Cardiac muscle cell (in vitro differentiated cells and primary cell): ENCODE results near the gene CCM2L. TPM values are rescaled to one million over a fixed set of nuclear protein-coding genes. Genes with fewer than 3 reads are reported as not detected.

Source experiments
- DNase-seq, 2 donors: peaks; one replicate each; pipeline versions ENCODE4 v3.0.0 to v3.0.0-alpha.2; 2010 to 2017; ENCODE audit warnings: low read depth in 1 of 2, low spot score in 1 of 2
- H3K27ac ChIP-seq: fragments of 200-600 bp; sonication (generic); 2 replicates; pipeline ENCODE4 v1.5.1; 2016
- H3K27me3 ChIP-seq: fragments of 200-600 bp; sonication (generic); 2 replicates; pipeline ENCODE4 v1.6.0; 2016; ENCODE audit warnings: control low read depth
- H3K36me3 ChIP-seq: fragments of 200-600 bp; sonication (generic); 2 replicates; pipeline ENCODE4 v1.5.1; 2016; ENCODE audit warnings: control low read depth
- H3K4me1 ChIP-seq: fragments of 200-600 bp; sonication (generic); 2 replicates; pipeline ENCODE4 v1.8.1; 2017; ENCODE audit warnings: low read depth, mild to moderate bottlenecking, mixed run types
- H3K4me3 ChIP-seq: fragments of 200-600 bp; sonication (generic); 2 replicates; pipeline ENCODE4 v1.5.1; 2016; ENCODE audit warnings: mild to moderate bottlenecking
- H3K9me3 ChIP-seq: fragments of 200-600 bp; sonication (generic); 2 replicates; pipeline ENCODE4 v1.5.1; 2017; ENCODE audit warnings: low read depth, mild to moderate bottlenecking, control low read depth
- CTCF ChIP-seq: IDR thresholded peaks from 2 replicates; pipeline ENCODE4 v1.5.1; 2012; ENCODE audit warnings: low read depth, mild to moderate bottlenecking, low read length
- polyA plus RNA-seq: library from polyadenylated mRNA; unstranded; fragments of >200 nt; fragmentation: Nextera tagmentation; extraction: Ambion mirVana; gene quantifications from 2 replicates; pipeline ENCODE4 v1.2.1, GENCODE V29; 2016
- total RNA-seq: library from RNA; depleted of rRNA; stranded (reverse); fragments of >200 nt; gene quantifications from 2 replicates; pipeline ENCODE4 v1.2.3, GENCODE V29; 2016

The CCM2L gene
- total and polyA plus RNA-seq, 2 experiments from 2014 or later, result 0.35 to 0.69 TPM

- H3K4me1 ChIP-seq, result no peaks in the 10 kb centered on the region
- H3K4me3 ChIP-seq, result no peak overlapping the region
- no peak overlapping the region for H3K27ac ChIP-seq
- no peak for TF ChIP-seq CTCF
- peaks cover 10% of the 10 kb centered on the region for H3K27me3 ChIP-seq
- no peaks in the 10 kb centered on the region for H3K9me3 ChIP-seq
- DNase-seq, result no peak
- H3K36me3 ChIP-seq, result no peaks in the 10 kb centered on the region
Measured at GRCh38 chr20:32077190-32077589, 67.0 kb downstream of the CCM2L start.

- DNase-seq, result no peak
- no peak for TF ChIP-seq CTCF
- H3K9me3 ChIP-seq, result no peaks in the 10 kb centered on the region
- no peak overlapping the region for H3K4me3 ChIP-seq
- no peaks in the 10 kb centered on the region for H3K4me1 ChIP-seq
- H3K27ac ChIP-seq, result no peak overlapping the region
- H3K36me3 ChIP-seq, result no peaks in the 10 kb centered on the region
- H3K27me3 ChIP-seq, result peaks cover 10% of the 10 kb centered on the region
Measured at GRCh38 chr20:32078322-32078721, 68.1 kb downstream of the CCM2L start.

DNA sequence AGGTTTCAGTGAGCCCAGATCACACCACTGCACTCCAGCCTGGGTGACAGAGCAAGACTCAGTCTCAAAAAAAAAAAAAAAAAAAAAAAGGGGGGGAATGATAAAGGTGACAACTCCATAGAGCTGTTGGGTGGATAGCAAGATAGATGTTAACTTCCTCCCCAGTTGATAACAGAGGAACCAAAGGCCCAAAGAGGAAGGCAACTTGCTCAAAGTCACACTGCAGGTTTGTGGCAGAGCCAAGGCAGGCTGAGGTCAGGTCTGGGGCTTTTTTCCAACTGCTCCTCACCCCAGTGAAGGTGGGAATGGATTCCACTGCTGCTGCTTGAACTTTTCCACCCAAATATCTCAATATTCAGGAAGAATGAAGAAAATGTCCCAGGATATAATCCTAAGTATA lies 68.6 kb downstream of the CCM2L start:
- Histone ChIP-seq H3K4me1 (no peaks in the 10 kb centered on the region), H3K27me3 (peaks cover 10% of the 10 kb centered on the region), H3K36me3 (no peaks in the 10 kb centered on the region), H3K27ac (no peak overlapping the region), H3K4me3 (no peak overlapping the region), H3K9me3 (no peaks in the 10 kb centered on the region)
- no peak for TF ChIP-seq CTCF
- DNase-seq, result no peak

- no peak for DNase-seq
- Histone ChIP-seq H3K9me3 (no peaks in the 10 kb centered on the region), H3K36me3 (no peaks in the 10 kb centered on the region), H3K4me3 (no peak overlapping the region), H3K4me1 (no peaks in the 10 kb centered on the region), H3K27me3 (peaks cover 6% of the 10 kb centered on the region), H3K27ac (no peak overlapping the region)
- TF ChIP-seq CTCF, result no peak
Measured at GRCh38 chr20:32079655-32080109, 69.4 kb downstream of the CCM2L start.

- no peaks in the 10 kb centered on the region for H3K36me3 ChIP-seq
- H3K27ac ChIP-seq, result no peak overlapping the region
- TF ChIP-seq CTCF, result no peak
- H3K4me1 ChIP-seq, result no peaks in the 10 kb centered on the region
- no peak for DNase-seq
- H3K4me3 ChIP-seq, result no peak overlapping the region
- no peaks in the 10 kb centered on the region for H3K9me3 ChIP-seq
- H3K27me3 ChIP-seq, result peaks cover 3% of the 10 kb centered on the region
Measured at GRCh38 chr20:32080783-32081182, 70.5 kb downstream of the CCM2L start.

Other genes starting within 250 kb of the CCM2L start
- gene MYLK2, start 191.1 kb upstream of the CCM2L start, total RNA-seq, result 0.15 TPM in 1 of 2 replicates, not detected in the other
- gene MYLK2, start 191.1 kb upstream of the CCM2L start, polyA plus RNA-seq, result 0.26 TPM in 1 of 2 replicates, not detected in the other
- gene FOXS1, start 164.8 kb upstream of the CCM2L start, total RNA-seq, result 0.07 and 0.83 TPM in 2 replicates
- 0.23 TPM in 1 of 2 replicates, not detected in the other for gene FOXS1, start 164.8 kb upstream of the CCM2L start, polyA plus RNA-seq
- gene DUSP15, start 139.9 kb upstream of the CCM2L start, total RNA-seq, result 20.3 and 23.6 TPM in 2 replicates
- 7.2 and 8.0 TPM in 2 replicates for gene DUSP15, start 139.9 kb upstream of the CCM2L start, polyA plus RNA-seq
- gene TTLL9, start 139.8 kb upstream of the CCM2L start, total RNA-seq, result 0.15 TPM in 1 of 2 replicates, not detected in the other
- 0.09 and 0.47 TPM in 2 replicates for gene TTLL9, start 139.8 kb upstream of the CCM2L start, polyA plus RNA-seq
- gene PDRG1, start 58.4 kb upstream of the CCM2L start, total RNA-seq, result 12.6 and 14.4 TPM in 2 replicates
- 38.6 and 45.2 TPM in 2 replicates for gene PDRG1, start 58.4 kb upstream of the CCM2L start, polyA plus RNA-seq
- gene XKR7, start 42.3 kb upstream of the CCM2L start, total RNA-seq, result 0.03 and 0.04 TPM in 2 replicates
- gene XKR7, start 42.3 kb upstream of the CCM2L start, polyA plus RNA-seq, result 0.02 TPM in 1 of 2 replicates, not detected in the other
- gene HCK, start 41.8 kb downstream of the CCM2L start, total RNA-seq, result not detected in 2 replicates
- not detected in 2 replicates for gene HCK, start 41.8 kb downstream of the CCM2L start, polyA plus RNA-seq
- 38.9 and 52.5 TPM in 2 replicates for gene TM9SF4, start 99.3 kb downstream of the CCM2L start, total RNA-seq
- 54.6 and 71.3 TPM in 2 replicates for gene TM9SF4, start 99.3 kb downstream of the CCM2L start, polyA plus RNA-seq
- 17.7 and 29.8 TPM in 2 replicates for gene PLAGL2, start 197.3 kb downstream of the CCM2L start, total RNA-seq
- gene PLAGL2, start 197.3 kb downstream of the CCM2L start, polyA plus RNA-seq, result 18.3 and 29.3 TPM in 2 replicates
- 26.2 and 31.4 TPM in 2 replicates for gene POFUT1, start 197.4 kb downstream of the CCM2L start, total RNA-seq
- 21.2 and 25.1 TPM in 2 replicates for gene POFUT1, start 197.4 kb downstream of the CCM2L start, polyA plus RNA-seq